Mucosa of gallbladder (tissue), 1 donor: ENCODE results near the gene PTPRN2. TPM values are rescaled to one million over a fixed set of nuclear protein-coding genes. Genes with fewer than 3 reads are reported as not detected.

Source experiments
- DNase-seq: peaks from one replicate; pipeline ENCODE4 v3.0.0-alpha.2; 2020; ENCODE audit warnings: low spot score
- total RNA-seq: library from RNA; stranded (reverse); gene quantifications from one replicate; pipeline ENCODE4 v1.2.1, GENCODE V29; 2021
- donor health status: DM: no; HTN: no; CAD: no.

Gene PTPRN2
- total RNA-seq, 1 donor from 2014 or later: 11.9 TPM

DNA sequence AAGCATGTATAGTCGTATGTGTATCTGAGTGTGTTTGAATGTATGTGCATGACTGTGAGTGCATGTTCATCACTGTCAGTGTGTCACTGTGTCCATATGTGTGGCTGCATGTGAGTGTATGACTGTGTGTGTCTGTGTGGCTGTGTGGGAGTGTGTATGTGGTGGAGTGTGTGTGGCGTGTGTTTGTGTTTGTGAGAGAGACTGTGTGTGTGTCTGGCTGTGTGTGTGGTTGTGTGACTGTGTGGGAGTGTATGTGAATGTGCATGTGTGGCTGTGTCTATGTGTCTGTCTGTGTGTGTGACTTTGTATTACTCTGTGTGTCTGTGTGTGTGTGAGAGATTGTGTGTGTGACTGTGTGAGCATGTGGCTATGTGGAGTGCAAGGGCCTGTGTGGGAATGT lies 748.4 kb downstream of the PTPRN2 start:
- DNase-seq: no peak

DNA sequence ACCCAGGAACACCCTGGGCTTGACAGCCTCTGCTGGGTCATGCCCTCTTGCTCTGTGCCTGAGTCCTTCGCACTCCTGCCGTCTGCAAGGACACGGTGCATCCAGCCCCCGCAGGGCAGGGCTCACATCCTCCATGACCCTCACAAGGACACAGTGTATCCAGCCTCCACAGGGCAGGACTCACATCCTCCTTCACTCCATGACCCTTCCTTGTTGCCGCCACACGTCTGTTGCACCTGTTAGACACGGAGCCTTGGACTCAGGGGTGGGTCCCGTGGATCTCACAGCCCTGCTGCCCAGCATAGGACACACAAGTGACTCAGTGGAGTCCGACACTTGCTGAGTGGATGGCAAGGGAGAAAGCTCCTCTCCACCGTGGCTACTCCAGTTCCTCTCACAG lies 750.1 kb downstream of the PTPRN2 start:
- DNase-seq: no peak

DNA sequence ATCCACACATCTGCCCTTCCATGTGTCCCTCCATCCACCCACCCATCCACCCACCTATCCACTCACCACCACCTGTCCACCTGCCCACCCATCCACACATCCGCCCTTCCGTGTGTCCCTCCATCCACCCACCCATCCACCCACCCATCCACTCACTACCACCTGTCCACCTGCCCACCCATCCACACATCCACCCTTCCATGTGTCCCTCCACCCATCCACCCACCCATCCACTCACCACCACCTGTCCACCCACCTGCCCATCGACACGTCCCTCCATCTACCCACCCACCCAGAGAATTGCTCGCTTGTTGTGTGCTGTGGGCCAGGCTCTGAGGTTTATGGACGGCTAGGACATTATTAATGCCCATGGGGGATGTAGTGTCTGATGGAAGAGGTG lies 750.6 kb downstream of the PTPRN2 start:
- DNase-seq: no peak

DNA sequence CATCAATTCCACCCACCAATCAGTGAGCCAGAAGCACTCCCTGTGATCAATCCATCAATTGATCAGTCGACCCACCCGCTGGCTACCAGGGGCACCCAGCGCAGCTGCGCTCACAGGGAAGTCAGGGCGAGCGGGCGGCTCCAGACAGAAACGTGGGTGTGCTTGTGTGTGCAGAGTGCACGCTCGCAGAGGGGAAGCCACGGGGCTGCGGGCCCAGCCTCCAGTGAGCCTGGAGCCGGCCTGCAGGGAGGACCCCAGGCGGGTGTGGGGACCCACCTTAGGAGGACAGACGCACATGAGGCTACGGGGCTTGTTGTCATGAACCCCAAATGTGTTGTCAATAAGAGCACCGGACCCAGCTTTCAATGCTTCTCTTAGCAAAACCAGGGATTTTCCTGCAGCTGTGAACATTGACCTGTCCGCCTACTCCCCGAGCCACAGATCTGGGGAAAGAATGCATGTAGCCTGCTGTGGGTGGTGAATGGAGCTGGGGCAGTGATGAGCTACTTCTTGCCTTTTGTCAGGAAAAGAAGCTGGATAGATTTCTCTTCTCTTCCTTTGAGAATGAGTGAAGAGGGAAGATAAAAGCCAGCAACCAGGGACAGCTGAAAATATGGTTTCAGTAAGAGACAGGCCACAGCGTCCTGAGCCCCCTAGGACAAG lies 753.0 kb downstream of the PTPRN2 start:
- DNase-seq: no peak

DNA sequence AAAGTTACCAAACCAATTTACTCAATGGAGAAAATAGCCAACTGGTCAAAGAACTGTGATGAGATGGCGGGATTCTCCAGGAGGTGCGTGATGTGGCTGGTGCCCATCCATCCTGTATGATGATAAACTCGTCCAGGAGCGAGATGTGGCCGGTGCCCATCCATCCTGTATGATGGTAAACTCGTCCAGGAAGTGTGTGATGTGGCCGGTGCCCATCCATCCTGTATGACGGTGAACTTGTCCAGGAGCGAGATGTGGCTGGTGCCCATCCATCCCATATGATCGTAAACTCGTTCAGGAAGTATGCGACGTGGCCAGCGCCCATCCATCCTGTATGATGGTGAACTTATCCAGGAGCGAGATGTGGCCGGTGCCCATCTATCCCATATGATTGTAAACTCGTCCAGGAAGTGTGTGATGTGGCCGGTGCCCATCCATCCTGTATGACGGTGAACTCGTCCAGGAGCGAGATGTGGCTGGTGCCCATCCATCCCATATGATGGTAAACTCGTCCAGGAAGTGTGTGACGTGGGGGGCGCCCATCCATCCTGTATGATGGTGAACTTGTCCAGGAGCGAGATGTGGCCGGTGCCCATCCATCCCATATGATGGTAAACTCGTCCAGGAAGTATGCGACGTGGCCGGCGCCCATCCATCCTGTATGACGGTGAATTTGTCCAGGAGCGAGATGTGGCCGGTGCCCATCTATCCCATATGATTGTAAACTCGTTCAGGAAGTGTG lies 754.6 kb downstream of the PTPRN2 start:
- no peak for DNase-seq

DNA sequence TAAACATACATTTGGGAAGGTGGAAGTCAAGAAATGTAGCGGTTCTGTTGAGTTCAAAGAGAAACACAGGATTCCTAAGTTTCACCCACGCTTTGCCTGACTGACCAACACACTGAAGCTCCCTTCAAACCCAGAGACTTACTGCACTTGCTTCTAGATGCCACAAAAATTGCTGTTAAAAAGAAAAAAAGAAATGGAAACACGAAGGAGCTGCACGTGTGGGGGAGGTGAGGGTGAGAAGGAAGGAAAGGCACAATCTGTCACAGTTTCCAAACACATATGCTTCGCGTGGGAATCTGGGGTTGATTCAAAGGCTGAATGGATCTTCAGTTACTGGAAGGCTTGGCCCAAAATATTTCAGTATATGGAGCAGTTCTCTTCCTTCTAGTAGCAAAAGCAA lies 755.2 kb downstream of the PTPRN2 start:
- DNase-seq: no peak

DNA sequence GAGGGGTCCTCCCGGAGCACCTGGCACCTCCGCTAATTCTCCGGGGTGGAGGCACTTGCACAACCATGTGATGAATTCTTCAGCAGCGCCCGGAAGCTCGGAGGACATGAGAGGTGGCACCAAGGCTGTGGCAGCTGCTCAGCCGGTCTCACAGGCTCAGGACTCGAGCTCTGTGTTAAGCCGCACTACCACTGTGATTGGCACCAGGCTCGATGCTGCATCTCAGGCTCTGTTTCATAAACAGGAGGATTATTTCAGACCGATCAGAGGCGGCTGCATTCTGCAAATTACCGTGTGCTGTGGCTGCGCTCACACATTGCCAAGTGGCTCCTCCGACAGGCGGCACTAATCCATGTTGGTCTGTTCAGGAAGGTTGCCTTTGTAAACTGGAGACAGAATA lies 755.6 kb downstream of the PTPRN2 start:
- no peak for DNase-seq

DNA sequence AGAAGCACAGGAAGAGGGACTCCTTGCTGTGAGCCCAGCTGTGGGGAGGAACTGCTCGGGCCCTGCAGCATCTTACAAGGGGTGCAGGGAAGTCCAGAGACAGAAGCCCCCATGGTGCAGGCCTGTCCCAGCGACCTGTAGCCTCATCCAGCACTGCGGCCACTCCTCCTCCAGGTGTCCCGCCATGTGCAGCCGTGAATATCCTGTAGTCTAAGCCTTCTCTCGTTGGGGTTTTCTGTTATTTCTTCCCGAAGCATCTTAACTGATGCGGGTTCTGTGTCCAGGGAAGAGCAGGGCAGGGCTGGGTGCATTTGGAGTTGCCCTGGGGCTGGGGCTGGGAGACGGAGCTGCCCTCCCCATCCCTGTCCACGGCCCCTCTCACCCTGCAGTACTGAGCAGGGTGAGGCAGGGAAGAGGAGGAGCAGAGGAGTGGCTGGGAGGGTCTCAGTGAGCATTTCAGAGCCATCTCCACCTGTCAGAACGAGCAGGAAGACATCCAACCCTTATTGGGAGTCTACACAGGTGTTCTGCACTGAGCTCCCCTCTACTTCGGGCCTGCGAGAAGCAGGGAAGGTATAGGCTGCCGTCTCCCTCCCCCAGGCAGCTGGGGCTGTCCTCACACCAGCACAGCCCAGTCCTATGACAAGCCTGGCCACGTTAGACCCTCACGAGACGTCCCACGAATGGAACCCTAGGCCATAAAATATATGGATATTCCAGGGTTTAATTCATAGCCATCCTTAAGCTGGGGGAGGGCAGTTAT lies 756.3 kb downstream of the PTPRN2 start:
- no peak for DNase-seq

DNA sequence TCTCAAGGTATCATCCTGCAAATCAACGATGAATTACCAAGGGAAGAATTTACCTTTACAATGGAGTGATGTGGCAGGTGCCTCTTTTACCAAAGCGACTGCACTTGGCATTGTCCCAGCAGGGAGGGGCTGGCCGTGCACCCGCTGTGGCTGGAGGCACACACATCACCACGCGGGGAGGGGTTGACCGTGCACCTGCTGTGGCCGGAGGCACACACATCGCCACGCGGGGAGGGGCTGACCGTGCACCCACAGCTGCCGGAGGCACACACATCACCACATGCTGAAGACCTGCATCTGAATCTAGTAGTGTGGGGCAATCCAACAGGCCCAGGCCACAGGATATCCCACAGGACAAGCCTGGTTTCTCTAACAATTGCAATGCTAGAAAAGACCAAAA lies 757.3 kb downstream of the PTPRN2 start:
- DNase-seq: no peak

DNA sequence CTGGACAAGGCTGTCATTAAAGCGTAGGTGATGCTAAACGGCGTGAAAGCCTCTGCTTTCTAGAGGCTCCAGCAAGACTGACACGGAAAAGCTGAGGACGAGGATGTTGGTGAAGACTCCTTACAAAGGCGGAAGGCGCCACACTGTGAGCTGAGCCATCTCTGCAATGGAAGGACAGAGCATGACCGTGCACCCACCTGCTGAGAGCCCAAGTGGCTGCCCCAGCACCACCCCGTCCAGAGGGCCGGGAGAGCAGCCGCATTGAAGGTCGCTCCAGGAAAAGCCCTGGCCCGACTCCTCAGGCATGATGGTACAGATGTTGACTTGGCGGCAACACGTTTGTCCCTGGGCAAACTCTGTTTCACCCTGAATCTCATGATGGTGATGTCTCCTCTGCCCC lies 758.1 kb downstream of the PTPRN2 start:
- DNase-seq: no peak

DNA sequence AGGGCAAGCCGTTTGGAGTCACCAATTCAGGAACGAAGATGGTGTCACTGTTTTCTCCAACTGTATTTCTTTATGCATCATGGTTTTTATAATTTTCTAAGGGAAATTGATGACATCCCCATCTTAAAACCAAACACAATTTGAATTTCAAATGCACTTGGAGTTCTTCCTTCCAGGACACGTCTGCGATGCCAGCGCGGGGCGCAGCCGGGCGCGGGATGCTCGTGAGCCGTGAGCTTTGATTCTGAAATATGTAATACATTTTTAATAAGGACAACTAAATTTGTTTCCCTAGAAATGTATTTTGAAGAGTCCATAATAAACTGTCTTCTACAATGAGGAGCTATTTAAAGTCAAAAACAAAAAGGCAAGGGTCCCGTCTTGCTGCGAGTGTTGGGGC lies 758.7 kb downstream of the PTPRN2 start:
- no peak for DNase-seq

DNA sequence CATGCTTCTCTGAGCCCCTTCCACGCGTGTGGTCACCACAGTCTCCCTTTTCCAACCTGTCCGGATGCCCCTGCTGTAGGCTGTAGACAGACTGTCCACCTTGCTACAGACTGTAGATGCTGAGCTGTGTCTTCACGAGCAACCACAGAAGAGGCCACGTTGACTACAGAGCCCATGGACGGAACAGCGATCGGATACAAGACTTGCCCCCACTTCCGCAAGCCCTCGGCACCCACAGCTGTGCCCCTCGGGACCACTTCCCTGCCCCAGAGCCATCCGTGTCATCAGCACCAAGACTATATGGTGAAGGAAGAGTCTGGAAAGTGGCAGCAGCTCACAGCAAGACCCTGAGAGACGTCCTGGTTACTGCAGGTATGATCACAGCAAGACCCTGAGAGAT lies 759.4 kb downstream of the PTPRN2 start:
- DNase-seq: no peak

DNA sequence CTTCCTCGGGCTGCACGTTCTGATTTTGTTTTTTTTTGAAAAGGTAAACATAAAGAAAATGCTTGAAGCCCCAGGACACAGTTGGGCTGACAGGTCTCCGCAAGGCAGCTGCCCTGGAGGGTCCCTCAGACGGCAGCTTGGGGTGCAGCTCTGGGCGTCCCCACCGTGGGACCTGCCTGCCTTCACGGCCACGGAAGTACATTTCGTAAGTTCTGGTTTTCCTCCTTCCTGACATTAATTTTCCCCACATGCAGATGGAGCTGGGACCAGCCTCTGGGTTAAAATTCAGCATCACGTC lies 759.8 kb downstream of the PTPRN2 start:
- no peak for DNase-seq

DNA sequence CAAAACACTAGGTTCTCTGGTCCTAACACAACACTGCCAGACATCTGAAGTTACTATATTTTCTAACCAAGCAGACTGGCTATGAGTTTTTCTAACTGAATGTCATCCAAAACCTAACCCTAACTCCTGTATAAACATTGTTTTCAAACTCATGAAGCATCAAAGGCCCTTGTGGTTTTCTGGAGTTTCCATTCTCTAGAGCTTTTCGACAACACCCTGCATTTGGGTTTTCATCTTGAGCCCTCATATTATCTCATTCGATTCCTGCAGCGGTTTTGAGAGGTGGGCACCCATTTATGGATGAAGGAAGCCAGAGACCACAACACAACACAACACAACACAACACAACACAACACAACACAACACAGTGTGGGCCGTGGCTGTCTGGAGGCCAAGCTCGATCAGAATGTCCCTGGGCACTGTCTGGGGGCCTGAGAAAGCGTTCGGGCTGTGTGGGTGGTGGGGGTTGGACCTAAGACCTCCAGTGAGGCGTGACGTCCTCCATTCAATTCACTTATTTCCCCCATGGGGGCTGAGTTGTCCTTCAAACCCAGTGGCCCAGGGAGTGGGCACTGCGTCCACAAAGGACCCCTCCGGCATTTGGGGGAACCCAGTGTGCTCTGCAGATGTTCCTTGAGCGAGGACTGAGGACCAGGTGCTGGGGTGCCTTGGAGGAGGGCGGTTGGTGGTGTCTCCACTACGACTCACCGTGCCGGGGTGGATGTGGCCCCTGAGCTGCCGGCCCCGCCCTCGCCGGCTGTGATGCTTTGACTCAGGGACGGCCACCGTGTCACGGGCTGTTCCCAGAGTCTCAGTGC lies 760.4 kb downstream of the PTPRN2 start:
- DNase-seq: no peak

DNA sequence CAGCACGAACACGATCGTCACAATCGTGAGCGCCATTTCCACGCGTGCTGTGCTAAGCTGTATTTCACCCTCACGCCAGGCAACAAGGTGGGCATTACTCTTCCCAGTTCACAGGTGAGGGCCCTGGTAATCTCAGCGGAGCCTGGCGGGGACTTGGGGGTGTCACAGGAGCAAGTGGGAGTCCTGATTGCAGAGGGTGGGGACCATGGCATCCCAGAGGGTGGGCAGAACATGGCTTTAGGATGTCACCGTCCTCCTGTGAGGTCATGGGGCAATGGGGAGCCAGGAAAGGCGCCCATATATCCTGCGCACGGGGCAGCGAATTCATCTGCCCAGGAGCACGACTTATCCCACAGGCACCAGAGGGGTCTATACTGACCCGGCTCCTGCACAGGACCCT lies 761.1 kb downstream of the PTPRN2 start:
- no peak for DNase-seq

DNA sequence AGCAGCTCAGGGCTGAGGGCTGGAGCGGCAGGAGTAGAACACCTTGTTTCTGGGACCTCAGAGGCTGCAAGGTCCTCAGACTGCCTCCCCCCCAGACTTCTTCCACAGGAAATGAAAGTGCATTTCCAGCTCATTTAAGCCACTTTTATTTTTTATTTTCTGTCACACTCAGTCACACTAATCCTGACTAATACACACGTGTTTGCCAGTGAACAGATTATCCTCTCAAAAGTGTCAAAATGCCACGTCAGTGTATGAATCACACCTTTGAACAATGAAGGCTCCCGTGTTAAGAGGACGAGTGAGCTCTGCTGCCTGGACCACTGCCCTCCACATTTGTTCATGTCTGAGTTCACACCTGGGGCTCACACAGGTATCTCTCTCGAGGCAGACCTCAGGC lies 762.3 kb downstream of the PTPRN2 start:
- DNase-seq: no peak

DNA sequence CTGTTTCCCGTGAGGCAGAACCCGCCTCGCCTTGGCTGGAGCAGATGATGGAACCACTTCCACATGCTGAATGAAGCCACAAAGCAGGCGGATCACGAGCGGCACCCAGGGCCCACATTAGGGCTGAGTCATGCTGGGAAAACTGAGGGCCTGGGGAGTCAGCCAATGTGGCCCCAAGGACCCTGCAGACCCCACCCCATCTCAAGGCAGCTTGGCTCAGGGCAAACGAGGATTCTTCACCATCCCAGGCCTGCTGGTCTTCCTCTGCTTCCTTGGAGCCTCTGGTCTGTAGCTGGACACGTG lies 762.9 kb downstream of the PTPRN2 start:
- DNase-seq: no peak

DNA sequence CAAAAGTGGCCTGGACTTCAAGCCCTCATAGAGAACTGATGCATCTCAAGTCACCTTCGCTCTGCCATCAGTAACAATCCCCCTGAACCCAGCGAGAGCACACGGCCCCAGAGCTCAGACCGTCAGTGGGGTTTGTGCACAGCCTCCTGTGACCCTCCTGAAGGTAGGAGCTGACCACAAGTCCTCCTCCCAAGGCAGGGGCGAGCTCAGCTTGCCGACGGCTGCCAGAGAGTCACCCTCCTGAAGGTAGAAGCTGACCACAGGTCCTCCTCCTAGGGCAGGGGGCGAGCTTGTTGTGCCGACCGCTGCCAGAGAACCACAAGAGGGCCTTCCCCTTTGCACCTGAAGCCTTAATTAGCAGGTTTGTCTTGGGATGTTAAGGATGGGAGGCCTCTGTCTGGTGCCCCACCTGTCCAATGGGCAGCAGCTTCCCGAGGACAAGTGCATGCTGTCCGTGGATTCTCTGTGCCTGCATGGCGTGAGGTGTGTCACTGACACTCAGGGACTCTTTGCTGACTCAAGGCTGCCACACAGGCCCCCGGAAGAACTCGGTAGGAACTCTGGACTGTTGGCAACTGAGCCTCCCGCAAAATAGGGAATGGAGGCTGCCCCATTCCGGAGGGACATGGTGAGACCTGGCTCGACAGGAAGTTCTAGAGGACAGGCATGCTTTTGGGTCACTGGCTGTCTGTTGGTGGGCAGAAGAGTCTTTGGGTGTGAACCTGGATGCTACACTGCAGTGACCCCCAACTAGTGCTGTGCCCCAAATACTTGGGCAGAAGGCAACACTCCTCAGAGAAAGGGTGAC lies 763.4 kb downstream of the PTPRN2 start:
- no peak for DNase-seq

DNA sequence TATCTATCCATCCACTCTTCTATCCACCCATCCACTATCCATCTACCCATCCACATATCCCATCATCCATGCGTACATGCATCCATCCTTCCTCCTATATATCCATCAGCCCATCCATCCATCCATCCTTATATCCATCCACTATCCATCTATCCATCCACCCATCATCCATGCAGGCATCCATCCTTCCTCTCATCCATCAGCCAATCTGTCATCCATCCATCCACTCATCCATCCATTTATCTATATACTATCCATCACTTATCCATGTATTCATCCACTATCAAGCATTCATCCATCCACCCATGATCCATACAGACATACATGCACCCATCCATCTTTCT lies 765.0 kb downstream of the PTPRN2 start:
- no peak for DNase-seq

DNA sequence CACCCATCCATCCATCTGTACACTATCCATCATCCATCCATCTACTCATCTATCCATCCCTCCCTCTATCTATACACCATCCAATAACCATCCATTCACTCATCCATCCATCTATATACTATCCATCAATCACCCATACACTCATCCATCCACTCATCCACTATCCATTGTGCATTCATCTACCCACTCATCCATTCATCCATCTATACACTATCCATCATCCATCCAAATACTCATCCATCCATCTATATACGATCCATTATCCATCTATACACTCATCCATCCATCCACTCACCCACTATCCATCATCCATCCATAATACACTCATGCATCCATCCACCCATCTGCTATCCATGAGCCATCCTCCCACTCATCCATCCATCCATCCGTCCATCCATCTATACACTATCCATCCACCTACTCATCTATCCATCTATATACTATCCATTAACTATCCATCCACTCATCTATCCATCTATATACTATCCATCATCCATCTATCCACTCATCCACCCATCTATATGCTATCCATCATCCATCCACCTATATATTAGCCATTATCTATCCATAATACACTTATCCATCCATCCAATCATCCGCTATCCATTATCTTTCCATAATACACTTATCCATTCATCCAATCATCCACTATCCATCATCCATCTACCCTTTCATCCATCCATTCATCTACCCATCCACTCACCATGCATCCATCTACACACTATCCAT lies 765.5 kb downstream of the PTPRN2 start:
- DNase-seq: no peak

DNA sequence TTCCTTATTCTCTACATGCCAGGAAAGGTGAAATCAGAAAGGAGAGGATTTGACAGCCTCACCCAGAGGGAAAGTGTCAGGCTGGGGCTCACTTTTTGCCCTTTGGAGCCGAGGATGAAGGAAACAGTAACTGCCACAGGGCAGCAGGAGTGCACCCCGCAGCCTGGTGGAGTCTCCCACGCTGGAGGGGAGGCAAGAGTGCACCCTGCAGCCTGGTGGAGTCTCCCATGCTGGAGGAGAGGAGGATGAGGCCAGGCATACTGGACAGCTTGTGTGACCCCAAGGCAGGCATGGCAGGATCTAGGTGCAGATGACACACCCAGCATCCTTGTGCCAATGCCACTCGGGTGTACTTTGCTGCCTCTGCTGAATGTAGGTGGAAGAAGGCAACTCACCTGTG lies 766.8 kb downstream of the PTPRN2 start:
- DNase-seq: no peak
